Naive B cell (primary cell): ENCODE results near the gene KCNG2. TPM values are rescaled to one million over a fixed set of nuclear protein-coding genes. Genes with fewer than 3 reads are reported as not detected.

ENCODE experiments used
- ATAC-seq, 2 donors: fragments of 150-1000 bp; cut with Tn5 transposase; 2 replicates each; pipeline ENCODE4 v1.10.0; 2021; ENCODE audit warnings: low read depth in 2 of 2, mild to moderate bottlenecking in 2 of 2, moderate library complexity in 2 of 2
- DNase-seq: peaks from one replicate; pipeline ENCODE4 v3.0.0; 2022
- H3K27ac Mint-ChIP-seq, 6 donors: one replicate each; pipeline ENCODE4 v1.8.0; 2020 to 2022; ENCODE audit warnings: mild to moderate bottlenecking in 6 of 6, mixed read lengths in 6 of 6, moderate library complexity in 5 of 6, inconsistent platforms in 2 of 6
- H3K27me3 Mint-ChIP-seq, 3 donors: one replicate each; pipeline ENCODE4 v1.8.0; 2021 to 2022; ENCODE audit warnings: mixed read lengths in 3 of 3, mild to moderate bottlenecking in 1 of 3
- H3K36me3 Mint-ChIP-seq, 2 donors: one replicate each; pipeline ENCODE4 v1.8.0; 2020 to 2022; ENCODE audit warnings: mixed read lengths in 2 of 2, inconsistent platforms in 1 of 2, mild to moderate bottlenecking in 1 of 2
- H3K4me1 Mint-ChIP-seq, 3 donors: one replicate each; pipeline ENCODE4 v1.8.0; 2020 to 2022; ENCODE audit warnings: mixed read lengths in 3 of 3, inconsistent platforms in 1 of 3, mild to moderate bottlenecking in 1 of 3, moderate library complexity in 1 of 3
- H3K4me3 Mint-ChIP-seq, 8 donors: one replicate each; pipeline ENCODE4 v1.8.0; 2020 to 2022; ENCODE audit warnings: mild to moderate bottlenecking in 8 of 8, mixed read lengths in 8 of 8, moderate library complexity in 8 of 8, inconsistent platforms in 2 of 8
- H3K9me3 Mint-ChIP-seq, 7 donors: one replicate each; pipeline ENCODE4 v1.8.0; 2020 to 2022; ENCODE audit warnings: mixed read lengths in 7 of 7, mild to moderate bottlenecking in 5 of 7, inconsistent platforms in 2 of 7, moderate library complexity in 1 of 7
- polyA plus RNA-seq, 6 donors: library from polyadenylated mRNA; unstranded; fragments of 300-500 nt; fragmentation: Illumina TruSeq; gene quantifications; one replicate each; pipeline ENCODE4 v1.2.3, GENCODE V29; 2021; ENCODE audit warnings: low read depth in 6 of 6

KCNG2 gene
- polyA plus RNA-seq, 6 donors from 2014 or later, result not detected

GRCh38 chr18:79784071-79784913 lies 13.4 kb upstream of the KCNG2 start:
- ATAC-seq (peak in 1 of 2 donors; percentile 25), DNase-seq (no peak)
- Mint-ChIP-seq H3K4me3 (peak overlapping the region in 2 of 8 donors; percentile 44 to 49), H3K36me3 (no peaks in the 10 kb centered on the region), H3K27ac (no peak overlapping the region), H3K4me1 (peaks cover 0 to 1% (median 0%) of the 10 kb centered on the region in 3 donors), H3K9me3 (no peaks in the 10 kb centered on the region), H3K27me3 (peaks cover 39 to 66% (median 43%) of the 10 kb centered on the region in 3 donors)

- Mint-ChIP-seq H3K36me3 (no peaks in the 10 kb centered on the region), H3K9me3 (no peaks in the 10 kb centered on the region), H3K4me1 (peaks cover 1 to 4% (median 2%) of the 10 kb centered on the region in 3 donors), H3K27ac (peak overlapping the region in 1 of 6 donors; percentile 62), H3K4me3 (peak overlapping the region in 2 of 8 donors; percentile 9 to 49), H3K27me3 (peaks cover 40 to 74% (median 49%) of the 10 kb centered on the region in 3 donors)
- ATAC-seq, result peak in 1 of 2 donors; percentile 51
- DNase-seq, result no peak
These were observed 12.6 kb upstream of the KCNG2 start for GRCh38 chr18:79784965-79785770.

- Mint-ChIP-seq H3K27ac (peak overlapping the region in 1 of 6 donors; percentile 62), H3K27me3 (peaks cover 45 to 81% (median 56%) of the 10 kb centered on the region in 3 donors)
These were observed 11.9 kb upstream of the KCNG2 start for GRCh38 chr18:79785831-79786230.

GRCh38 chr18:79786304-79786703 lies 11.4 kb upstream of the KCNG2 start:
- DNase-seq (no peak), ATAC-seq (no peak)
- H3K4me1 Mint-ChIP-seq, result peaks cover 13 to 15% (median 14%) of the 10 kb centered on the region in 3 donors
- no peaks in the 10 kb centered on the region for H3K9me3 Mint-ChIP-seq
- no peak overlapping the region for H3K27ac Mint-ChIP-seq
- no peaks in the 10 kb centered on the region for H3K36me3 Mint-ChIP-seq
- peaks cover 46 to 85% (median 61%) of the 10 kb centered on the region in 3 donors for H3K27me3 Mint-ChIP-seq
- peak overlapping the region in 2 of 8 donors; percentile 34 to 42 for H3K4me3 Mint-ChIP-seq

More at GRCh38 chr18:79785831-79786230, 11.9 kb upstream of the KCNG2 start:
- Mint-ChIP-seq H3K36me3 (no peaks in the 10 kb centered on the region), H3K9me3 (no peaks in the 10 kb centered on the region), H3K4me3 (no peak overlapping the region), H3K4me1 (peaks cover 8 to 11% (median 9%) of the 10 kb centered on the region in 3 donors)
- DNase-seq (no peak), ATAC-seq (no peak)

GRCh38 chr18:79786786-79787526 lies 10.8 kb upstream of the KCNG2 start:
- Mint-ChIP-seq H3K27ac (peak overlapping the region in 1 of 6 donors; percentile 67), H3K4me3 (peak overlapping the region in 2 of 8 donors; percentile 45 to 61), H3K9me3 (no peaks in the 10 kb centered on the region), H3K36me3 (no peaks in the 10 kb centered on the region), H3K27me3 (peaks cover 50 to 85% (median 64%) of the 10 kb centered on the region in 3 donors), H3K4me1 (peaks cover 19 to 22% (median 20%) of the 10 kb centered on the region in 3 donors)
- DNase-seq (no peak), ATAC-seq (no peak)

- Mint-ChIP-seq H3K27me3 (peaks cover 46 to 85% (median 64%) of the 10 kb centered on the region in 3 donors), H3K4me3 (peak overlapping the region in 4 of 8 donors; percentile 35 to 62 (median 50)), H3K36me3 (no peaks in the 10 kb centered on the region), H3K9me3 (no peaks in the 10 kb centered on the region), H3K4me1 (peaks cover 25 to 27% (median 26%) of the 10 kb centered on the region in 3 donors), H3K27ac (no peak overlapping the region)
- no peak for ATAC-seq
- no peak for DNase-seq
These were observed 10.2 kb upstream of the KCNG2 start for GRCh38 chr18:79787527-79787864.

GRCh38 chr18:79787865-79788733 lies 9.6 kb upstream of the KCNG2 start:
- no peaks in the 10 kb centered on the region for H3K9me3 Mint-ChIP-seq
- no peak for DNase-seq
- no peak overlapping the region for H3K27ac Mint-ChIP-seq
- H3K27me3 Mint-ChIP-seq, result peaks cover 50 to 82% (median 63%) of the 10 kb centered on the region in 3 donors
- H3K4me1 Mint-ChIP-seq, result peaks cover 30 to 33% (median 31%) of the 10 kb centered on the region in 3 donors
- H3K36me3 Mint-ChIP-seq, result no peaks in the 10 kb centered on the region
- no peak for ATAC-seq
- H3K4me3 Mint-ChIP-seq, result peak overlapping the region in 4 of 8 donors; percentile 35 to 62 (median 48)

GRCh38 chr18:79788734-79789085 lies 9.0 kb upstream of the KCNG2 start:
- DNase-seq (no peak), ATAC-seq (no peak)
- peaks cover 50 to 80% (median 63%) of the 10 kb centered on the region in 3 donors for H3K27me3 Mint-ChIP-seq
- H3K9me3 Mint-ChIP-seq, result no peaks in the 10 kb centered on the region
- H3K27ac Mint-ChIP-seq, result peak overlapping the region in 1 of 6 donors; percentile 84
- peak overlapping the region in 1 of 8 donors; percentile 39 for H3K4me3 Mint-ChIP-seq
- peaks cover 30 to 35% (median 31%) of the 10 kb centered on the region in 3 donors for H3K4me1 Mint-ChIP-seq
- no peaks in the 10 kb centered on the region for H3K36me3 Mint-ChIP-seq

- Mint-ChIP-seq H3K9me3 (no peaks in the 10 kb centered on the region), H3K27me3 (peaks cover 50 to 76% (median 59%) of the 10 kb centered on the region in 3 donors), H3K4me1 (peaks cover 30 to 35% (median 31%) of the 10 kb centered on the region in 3 donors), H3K4me3 (peak overlapping the region in 1 of 8 donors; percentile 47), H3K36me3 (peaks cover under 1 to 3% of the 10 kb centered on the region in 2 donors), H3K27ac (peak overlapping the region in 1 of 6 donors; percentile 84)
- ATAC-seq (no peak), DNase-seq (no peak)
These were observed 8.4 kb upstream of the KCNG2 start for GRCh38 chr18:79789091-79789891.

- no peak for ATAC-seq
- H3K27ac Mint-ChIP-seq, result peak overlapping the region in 2 of 6 donors; percentile 9 to 56
- peaks cover 30 to 35% (median 31%) of the 10 kb centered on the region in 3 donors for H3K4me1 Mint-ChIP-seq
These were observed 7.5 kb upstream of the KCNG2 start for GRCh38 chr18:79789901-79790890.

More at GRCh38 chr18:79789901-79790890, 7.5 kb upstream of the KCNG2 start:
- peak overlapping the region in 2 of 8 donors; percentile 2 to 12 for H3K4me3 Mint-ChIP-seq
- H3K27me3 Mint-ChIP-seq, result peaks cover 55 to 76% (median 61%) of the 10 kb centered on the region in 3 donors
- H3K9me3 Mint-ChIP-seq, result peaks cover 0 to 2% (median 0%) of the 10 kb centered on the region in 7 donors
- DNase-seq, result no peak
- H3K36me3 Mint-ChIP-seq, result peaks cover 5 to 12% of the 10 kb centered on the region in 2 donors
